T-cell (primary cell): ENCODE data around the gene SEL1L. TPM values are rescaled to one million over a fixed set of nuclear protein-coding genes. Genes with fewer than 3 reads are reported as not detected.

Experiments
- ATAC-seq, 4 experiments: fragments of 200-7000 bp in 3 of 4; fragments of 150-1000 bp in 1 of 4; cut with Tn5 transposase; replicated peaks in 1 of 4; 1 replicate in 3 of 4; 2 replicates in 1 of 4; pipeline ENCODE4 v1.10.0; 2021; ENCODE audit warnings: moderate library complexity in 3 of 4, mild to moderate bottlenecking in 2 of 4, moderate number of reproducible peaks in 1 of 4
- CTCF ChIA-PET, 2 donors: fragments of 300-600 bp; sonication (Branson Sonifier 250); formaldehyde crosslinking; loops; one replicate each; lab custom pipeline; 2022; ENCODE audit warnings: antibody characterized with exemption in 2 of 2; lab: Charles Lee
- POLR2A ChIA-PET, 2 donors: fragments of 300-600 bp; sonication (Branson Sonifier 250); formaldehyde crosslinking; loops; one replicate each; lab custom pipeline; 2022; ENCODE audit warnings: antibody characterized with exemption in 2 of 2; lab: Charles Lee
- DNase-seq, 35 experiments: peaks; one replicate each; pipeline versions ENCODE4 v3.0.0 to v3.0.0-alpha.2; 2013 to 2023
- H3K27ac ChIP-seq: one replicate; pipeline ENCODE4 v1.5.1; 2013; ENCODE audit warnings: low read length
- H3K27me3 ChIP-seq, 2 experiments: replicated peaks in 1 of 2; 1 replicate in 1 of 2; 2 replicates in 1 of 2; pipeline versions ENCODE4 v1.6.1 to v1.7.0; 2013; ENCODE audit warnings: low read length in 1 of 2, mixed read lengths in 1 of 2; ENCODE audit not compliant: control insufficient read depth in 2 of 2, insufficient read depth in 2 of 2; ENCODE audit errors: extremely low read depth in 1 of 2
- H3K36me3 ChIP-seq, 2 donors: 1 replicate in 1 of 2; 2 replicates in 1 of 2; pipeline versions ENCODE4 v1.6.1 to v1.7.0; 2013; ENCODE audit warnings: low read length in 1 of 2; ENCODE audit not compliant: control insufficient read depth in 2 of 2, insufficient read depth in 1 of 2; ENCODE audit errors: extremely low read depth in 1 of 2
- H3K4me1 ChIP-seq, 2 experiments: 1 replicate in 1 of 2; 2 replicates in 1 of 2; pipeline versions ENCODE4 v1.6.1 to v1.7.0; 2013; ENCODE audit warnings: low read length in 2 of 2, mixed read lengths in 1 of 2; ENCODE audit not compliant: insufficient read depth in 2 of 2, control insufficient read depth in 1 of 2; ENCODE audit errors: extremely low read depth in 1 of 2
- H3K4me3 ChIP-seq, 2 donors: 1 replicate in 1 of 2; 2 replicates in 1 of 2; pipeline versions ENCODE4 v1.5.1 to v1.7.0; 2013; ENCODE audit warnings: mild to moderate bottlenecking in 2 of 2, low read length in 1 of 2, moderate library complexity in 1 of 2; ENCODE audit not compliant: control insufficient read depth in 1 of 2; ENCODE audit errors: extremely low read depth in 1 of 2
- H3K9me3 ChIP-seq: 2 replicates; pipeline ENCODE4 v1.7.0; 2013
- H3K27ac Mint-ChIP-seq, 2 donors: one replicate each; pipeline ENCODE4 v1.8.0; 2020 to 2021; ENCODE audit warnings: mild to moderate bottlenecking in 2 of 2, mixed read lengths in 2 of 2
- H3K27me3 Mint-ChIP-seq, 2 donors: one replicate each; pipeline ENCODE4 v1.8.0; 2021 to 2022; ENCODE audit warnings: mixed read lengths in 2 of 2
- H3K36me3 Mint-ChIP-seq: one replicate; pipeline ENCODE4 v1.8.0; 2021; ENCODE audit warnings: mixed read lengths
- H3K4me1 Mint-ChIP-seq, 3 donors: one replicate each; pipeline ENCODE4 v1.8.0; 2020 to 2022; ENCODE audit warnings: mixed read lengths in 3 of 3, mild to moderate bottlenecking in 1 of 3
- H3K4me3 Mint-ChIP-seq, 3 donors: one replicate each; pipeline ENCODE4 v1.8.0; 2020 to 2022; ENCODE audit warnings: mild to moderate bottlenecking in 3 of 3, mixed read lengths in 3 of 3, moderate library complexity in 3 of 3
- H3K9me3 Mint-ChIP-seq, 3 donors: one replicate each; pipeline ENCODE4 v1.8.0; 2020 to 2022; ENCODE audit warnings: mixed read lengths in 3 of 3
- WGBS: methylation state at CpG from one replicate; pipeline ENCODE4 v1.1.5; 2013; ENCODE audit warnings: missing lambda C conversion rate; ENCODE audit not compliant: insufficient coverage; 5-methylcytosine and 5-hydroxymethylcytosine counted together
- total RNA-seq, 35 experiments: library from RNA in 6 of 35; stranded (reverse) in 6 of 35; fragments of 120-200 nt in 1 of 35; gene quantifications; one replicate each; pipeline versions ENCODE4 v1.2.1 to v1.2.4 and lab custom pipeline; 2013 to 2026

SEL1L gene
- total RNA-seq, 5 donors from 2014 or later (not counting 1 experiment from before 2014, with no cell fraction given), result 44.2 to 55.2 (median 52.7) TPM

DNA sequence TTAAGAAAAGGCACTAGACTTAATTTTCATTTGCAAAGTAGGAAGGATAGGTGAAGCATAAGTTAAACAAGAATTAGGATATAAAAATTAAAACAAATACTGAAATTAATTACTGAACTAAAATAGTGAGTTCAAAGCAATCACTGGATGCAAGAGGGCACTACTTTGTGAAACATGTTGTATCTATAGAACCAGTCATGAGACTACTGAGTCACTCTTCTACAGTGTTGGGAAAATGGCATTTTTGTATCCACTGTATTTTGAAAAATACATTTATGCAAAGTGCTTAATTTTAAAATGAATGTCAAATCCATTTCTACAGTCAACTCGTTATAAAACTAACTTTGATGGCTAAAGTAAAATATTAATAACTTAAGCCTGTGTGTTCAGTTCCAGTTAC, 47.9 kb downstream of the SEL1L start:
- Histone ChIP-seq H3K4me3 (no peak overlapping the region), H3K27me3 (no peaks in the 10 kb centered on the region), H3K27ac (peak overlapping the region; percentile 48), H3K9me3 (no peaks in the 10 kb centered on the region), H3K36me3 (peaks cover 0 to 73% of the 10 kb centered on the region in 2 donors), H3K4me1 (peaks cover 0 to 3% of the 10 kb centered on the region in 2 experiments)
- no CpG with 5 or more reads among the region's 1 CpG for WGBS
- ATAC-seq (no peak), DNase-seq (no peak)
- H3K36me3 Mint-ChIP-seq, result peaks cover 49% of the 10 kb centered on the region
- ChIA-PET CTCF (no interaction called here), POLR2A (no interaction called here)
- no peaks in the 10 kb centered on the region for H3K27me3 Mint-ChIP-seq
- no peaks in the 10 kb centered on the region for H3K9me3 Mint-ChIP-seq
- no peak overlapping the region for H3K4me3 Mint-ChIP-seq
- peak overlapping the region; percentile 50 to 83 for H3K27ac Mint-ChIP-seq
- H3K4me1 Mint-ChIP-seq, result peaks cover 0 to 6% (median 3%) of the 10 kb centered on the region in 3 donors

DNA sequence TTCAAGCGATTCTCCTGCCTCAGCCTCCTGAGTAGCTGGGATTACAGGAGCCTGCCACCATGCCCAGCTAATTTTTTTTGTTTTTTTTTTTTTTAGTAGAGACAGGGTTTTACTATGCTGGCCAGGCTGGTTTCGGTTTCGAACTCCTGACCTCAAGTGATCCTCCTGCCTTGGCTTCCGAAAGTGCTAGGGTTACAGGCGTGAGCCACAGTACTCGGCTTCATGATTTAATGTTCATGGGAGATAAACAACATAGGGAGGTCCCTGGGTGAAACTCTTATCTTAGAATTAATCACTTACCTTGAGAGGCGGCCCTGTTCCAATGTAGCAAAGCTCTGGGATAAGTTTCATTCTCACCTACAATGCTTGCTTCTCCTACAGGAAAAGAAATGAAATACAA, 48.3 kb downstream of the SEL1L start:
- peaks cover 0 to 7% of the 10 kb centered on the region in 2 experiments for H3K4me1 ChIP-seq
- H3K4me3 ChIP-seq, result no peak overlapping the region
- Mint-ChIP-seq H3K27me3 (no peaks in the 10 kb centered on the region), H3K36me3 (peaks cover 50% of the 10 kb centered on the region), H3K4me3 (peak overlapping the region in 1 of 3 donors; percentile 9), H3K27ac (peak overlapping the region; percentile 50 to 83), H3K9me3 (no peaks in the 10 kb centered on the region), H3K4me1 (peaks cover 0 to 6% (median 3%) of the 10 kb centered on the region in 3 donors)
- DNase-seq (peak in 16 of 35 experiments; percentile 2 to 53 (median 18)), ATAC-seq (peak in 3 of 4 experiments; percentile 20 to 52 (median 34))
- H3K9me3 ChIP-seq, result no peaks in the 10 kb centered on the region
- WGBS, result 67% methylated on average over 3 of the region's 7 CpGs
- ChIA-PET POLR2A (interaction anchor here in 1 of 2 donors (0.6 kb wide), 1 partner anchor 44 kb away, joined by 3 read pairs; no protein-coding TSS in a partner anchor), CTCF (interaction anchor here in 1 of 2 donors (1.3 kb wide), 1 partner anchor 21 kb away, joined by 3 read pairs; no protein-coding TSS in a partner anchor)
- H3K27ac ChIP-seq, result peak overlapping the region; percentile 48
- H3K36me3 ChIP-seq, result peaks cover 0 to 75% of the 10 kb centered on the region in 2 donors
- no peaks in the 10 kb centered on the region for H3K27me3 ChIP-seq

DNA sequence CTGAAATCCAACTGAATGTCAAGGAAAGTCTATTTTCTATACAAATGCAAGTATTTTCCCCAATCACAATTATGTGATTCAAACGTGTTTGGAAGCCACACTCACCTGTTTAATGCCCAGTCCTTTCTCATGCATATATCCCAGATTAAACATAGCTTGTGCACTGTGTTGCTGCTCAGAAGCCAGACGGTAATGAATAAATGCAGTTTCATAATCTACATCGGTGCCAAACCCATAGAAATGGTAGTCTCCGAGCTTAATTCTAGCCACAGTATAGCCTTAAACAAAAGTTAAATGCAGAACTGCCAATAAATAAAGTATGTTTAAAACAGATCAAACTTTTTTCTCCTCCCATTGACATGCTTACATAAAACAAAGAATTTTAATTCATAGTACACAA, 49.5 kb downstream of the SEL1L start:
- no peak overlapping the region for H3K27ac Mint-ChIP-seq
- H3K9me3 Mint-ChIP-seq, result no peaks in the 10 kb centered on the region
- ATAC-seq (no peak), DNase-seq (no peak)
- no CpG with 5 or more reads among the region's 4 CpGs for WGBS
- H3K9me3 ChIP-seq, result no peaks in the 10 kb centered on the region
- peaks cover 0 to 9% of the 10 kb centered on the region in 2 experiments for H3K4me1 ChIP-seq
- H3K4me1 Mint-ChIP-seq, result peaks cover 0 to 6% (median 3%) of the 10 kb centered on the region in 3 donors
- no peaks in the 10 kb centered on the region for H3K27me3 ChIP-seq
- ChIA-PET POLR2A (no interaction called here), CTCF (interaction anchor here in 1 of 2 donors (1.3 kb wide), 1 partner anchor 20 kb away, joined by 3 read pairs; no protein-coding TSS in a partner anchor)
- H3K4me3 Mint-ChIP-seq, result no peak overlapping the region
- peaks cover 0 to 73% of the 10 kb centered on the region in 2 donors for H3K36me3 ChIP-seq
- H3K4me3 ChIP-seq, result no peak overlapping the region
- no peak overlapping the region for H3K27ac ChIP-seq
- H3K36me3 Mint-ChIP-seq, result peaks cover 55% of the 10 kb centered on the region
- no peaks in the 10 kb centered on the region for H3K27me3 Mint-ChIP-seq

DNA sequence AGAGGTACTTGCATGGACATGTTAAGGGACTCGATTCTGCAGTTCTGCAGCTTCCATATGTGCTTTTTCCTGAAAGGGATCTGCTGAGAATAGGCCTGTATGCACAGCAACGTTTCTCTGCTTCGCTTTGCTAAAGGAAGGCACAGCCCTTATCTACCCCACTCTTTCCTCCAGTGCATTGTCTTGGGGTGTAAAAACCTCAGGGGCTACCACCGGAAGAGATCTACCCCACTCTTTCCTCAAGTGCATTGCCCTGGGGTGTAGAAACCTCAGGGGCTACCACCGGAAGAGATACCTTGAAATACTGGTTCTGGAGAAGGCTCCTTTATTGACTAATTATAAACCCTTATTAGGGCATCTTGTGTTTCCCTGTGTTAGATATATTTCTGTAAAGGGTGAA, 52.9 kb downstream of the SEL1L start:
- H3K9me3 ChIP-seq, result no peaks in the 10 kb centered on the region
- ChIA-PET CTCF (no interaction called here), POLR2A (no interaction called here)
- ATAC-seq (peak in 1 of 4 experiments; percentile 48), DNase-seq (peak in 4 of 35 experiments; percentile 13 to 37 (median 17))
- peak overlapping the region; percentile 10 for H3K27ac ChIP-seq
- Mint-ChIP-seq H3K4me1 (peaks cover 0 to 10% (median 8%) of the 10 kb centered on the region in 3 donors), H3K4me3 (no peak overlapping the region), H3K36me3 (peaks cover 48% of the 10 kb centered on the region), H3K27ac (no peak overlapping the region), H3K9me3 (no peaks in the 10 kb centered on the region), H3K27me3 (no peaks in the 10 kb centered on the region)
- no peaks in the 10 kb centered on the region for H3K27me3 ChIP-seq
- peaks cover 0 to 70% of the 10 kb centered on the region in 2 donors for H3K36me3 ChIP-seq
- no peak overlapping the region for H3K4me3 ChIP-seq
- WGBS, result 76% methylated on average over 3 of the region's 5 CpGs
- H3K4me1 ChIP-seq, result peaks cover 0 to 9% of the 10 kb centered on the region in 2 experiments

DNA sequence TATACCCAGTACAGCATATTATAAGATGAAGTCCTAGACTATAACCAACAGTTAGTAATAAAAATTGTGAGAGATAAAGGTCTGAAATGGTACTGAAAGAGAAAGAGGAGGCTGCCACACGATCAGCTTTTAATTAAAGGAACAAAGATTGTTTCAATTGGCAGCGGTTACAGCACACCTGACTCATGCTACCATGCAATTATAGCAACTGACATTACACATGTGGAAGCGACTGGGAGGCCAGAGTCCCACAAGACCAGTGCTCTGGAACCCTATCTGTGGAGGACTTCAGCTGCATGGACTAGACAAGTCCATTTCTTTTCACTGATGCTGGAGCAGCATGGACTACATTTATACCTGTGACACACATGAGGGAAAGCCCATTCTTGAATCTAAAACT, 55.2 kb downstream of the SEL1L start:
- Histone ChIP-seq H3K36me3 (peaks cover 0 to 52% of the 10 kb centered on the region in 2 donors), H3K27ac (no peak overlapping the region), H3K9me3 (no peaks in the 10 kb centered on the region), H3K4me1 (peaks cover 6 to 12% of the 10 kb centered on the region in 2 experiments), H3K4me3 (no peak overlapping the region), H3K27me3 (no peaks in the 10 kb centered on the region)
- peak overlapping the region in 1 of 2 donors; percentile 58 for H3K27ac Mint-ChIP-seq
- H3K9me3 Mint-ChIP-seq, result no peaks in the 10 kb centered on the region
- H3K4me3 Mint-ChIP-seq, result no peak overlapping the region
- peaks cover 37% of the 10 kb centered on the region for H3K36me3 Mint-ChIP-seq
- DNase-seq, result no peak
- ATAC-seq, result no peak
- 100% methylated on average over 1 of the region's 3 CpGs for WGBS
- ChIA-PET POLR2A (no interaction called here), CTCF (interaction anchor here in 1 of 2 donors (0.5 kb wide), 1 partner anchor 10 kb away, joined by 3 read pairs; no protein-coding TSS in a partner anchor)
- no peaks in the 10 kb centered on the region for H3K27me3 Mint-ChIP-seq
- peaks cover 20 to 28% (median 27%) of the 10 kb centered on the region in 3 donors for H3K4me1 Mint-ChIP-seq

DNA sequence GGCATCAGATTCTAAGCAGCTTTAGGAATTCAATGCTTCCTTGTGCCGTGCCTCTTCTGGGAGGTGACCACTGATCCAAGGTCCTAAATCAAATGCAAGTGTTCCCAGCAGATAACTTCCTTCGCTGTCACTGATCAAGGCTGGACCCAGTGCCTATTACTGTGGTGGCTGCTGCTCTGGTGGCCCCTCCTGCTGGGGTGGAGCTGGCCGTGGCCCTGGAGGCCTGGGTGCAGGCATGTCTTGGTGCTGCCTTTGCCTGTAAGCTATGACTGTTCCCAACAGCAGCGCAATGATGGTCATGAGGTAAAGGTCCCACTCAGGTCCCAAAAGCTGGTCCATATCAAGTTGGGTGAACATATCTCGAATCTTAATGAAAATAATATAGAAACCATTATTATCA, 56.8 kb downstream of the SEL1L start:
- WGBS, result 100% methylated on average over 4 of the region's 5 CpGs
- Mint-ChIP-seq H3K36me3 (peaks cover 37% of the 10 kb centered on the region), H3K9me3 (no peaks in the 10 kb centered on the region), H3K27ac (peak overlapping the region; percentile 15 to 28), H3K4me3 (no peak overlapping the region), H3K27me3 (no peaks in the 10 kb centered on the region), H3K4me1 (peaks cover 26 to 34% (median 33%) of the 10 kb centered on the region in 3 donors)
- no peak for ATAC-seq
- H3K27me3 ChIP-seq, result no peaks in the 10 kb centered on the region
- CTCF ChIA-PET, result interaction anchor here (0.6 to 1.6 kb wide), 4 partner anchors 12 to 483 kb away, joined by 3 to 9 read pairs (median 4); no protein-coding TSS in a partner anchor
- no peaks in the 10 kb centered on the region for H3K9me3 ChIP-seq
- H3K4me3 ChIP-seq, result no peak overlapping the region
- peaks cover 6 to 13% of the 10 kb centered on the region in 2 experiments for H3K4me1 ChIP-seq
- DNase-seq, result no peak
- no peak overlapping the region for H3K27ac ChIP-seq
- POLR2A ChIA-PET, result interaction anchor here in 1 of 2 donors (0.6 kb wide), 1 partner anchor 53 kb away, joined by 3 read pairs; no protein-coding TSS in a partner anchor
- H3K36me3 ChIP-seq, result peaks cover 0 to 47% of the 10 kb centered on the region in 2 donors
